HG03521 (cell line): Measurements from ENCODE around the gene KIAA1671.

Experiments
- ATAC-seq: cut with Tn5 transposase; IDR thresholded peaks from one replicate; pipeline ENCODE4 v1.9.1; 2021; ENCODE audit warnings: mild to moderate bottlenecking, moderate library complexity; ENCODE audit not compliant: unreplicated experiment

KIAA1671 gene

GRCh38 chr22:25007444-25008106 is 55.1 kb downstream of the KIAA1671 start:
- no peak for ATAC-seq

GRCh38 chr22:25008666-25009065 is 56.1 kb downstream of the KIAA1671 start:
- no peak for ATAC-seq

- no peak for ATAC-seq
Observed at GRCh38 chr22:25012741-25013143, 60.2 kb downstream of the KIAA1671 start.

GRCh38 chr22:25013607-25014006 is 61.1 kb downstream of the KIAA1671 start:
- ATAC-seq: no peak

- no peak for ATAC-seq
Observed at GRCh38 chr22:25014896-25015755, 62.6 kb downstream of the KIAA1671 start.

GRCh38 chr22:25016311-25016710 is 63.8 kb downstream of the KIAA1671 start:
- ATAC-seq: no peak

- ATAC-seq: no peak
Observed at GRCh38 chr22:25018009-25018408, 65.5 kb downstream of the KIAA1671 start.

- ATAC-seq: no peak
Observed at GRCh38 chr22:25019427-25020184, 67.1 kb downstream of the KIAA1671 start.

- ATAC-seq: no peak
Observed at GRCh38 chr22:25021409-25021808, 68.9 kb downstream of the KIAA1671 start.

GRCh38 chr22:25021976-25022711 is 69.6 kb downstream of the KIAA1671 start:
- no peak for ATAC-seq

GRCh38 chr22:25023879-25024278 is 71.4 kb downstream of the KIAA1671 start:
- ATAC-seq: no peak

- ATAC-seq: no peak
Observed at GRCh38 chr22:25024895-25025294, 72.4 kb downstream of the KIAA1671 start.

GRCh38 chr22:25025491-25026400 is 73.2 kb downstream of the KIAA1671 start:
- ATAC-seq: no peak

GRCh38 chr22:25027043-25027906 is 74.8 kb downstream of the KIAA1671 start:
- no peak for ATAC-seq

- no peak for ATAC-seq
Observed at GRCh38 chr22:25027959-25028840, 75.7 kb downstream of the KIAA1671 start.

GRCh38 chr22:25028841-25029141 is 76.3 kb downstream of the KIAA1671 start:
- ATAC-seq: no peak

GRCh38 chr22:25029181-25029580 is 76.7 kb downstream of the KIAA1671 start:
- ATAC-seq: no peak

- no peak for ATAC-seq
Observed at GRCh38 chr22:25030636-25031035, 78.1 kb downstream of the KIAA1671 start.
